Ecto neural progenitor cell (in vitro differentiated cells): ENCODE data around the gene EGFL7.

Experiments
- DNase-seq: peaks from one replicate; pipeline ENCODE4 v3.0.0-alpha.2; 2018; ENCODE audit warnings: low spot score

Gene EGFL7

GRCh38 chr9:136673088-136673974, 10.6 kb downstream of the EGFL7 start:
- DNase-seq = no peak

DNA sequence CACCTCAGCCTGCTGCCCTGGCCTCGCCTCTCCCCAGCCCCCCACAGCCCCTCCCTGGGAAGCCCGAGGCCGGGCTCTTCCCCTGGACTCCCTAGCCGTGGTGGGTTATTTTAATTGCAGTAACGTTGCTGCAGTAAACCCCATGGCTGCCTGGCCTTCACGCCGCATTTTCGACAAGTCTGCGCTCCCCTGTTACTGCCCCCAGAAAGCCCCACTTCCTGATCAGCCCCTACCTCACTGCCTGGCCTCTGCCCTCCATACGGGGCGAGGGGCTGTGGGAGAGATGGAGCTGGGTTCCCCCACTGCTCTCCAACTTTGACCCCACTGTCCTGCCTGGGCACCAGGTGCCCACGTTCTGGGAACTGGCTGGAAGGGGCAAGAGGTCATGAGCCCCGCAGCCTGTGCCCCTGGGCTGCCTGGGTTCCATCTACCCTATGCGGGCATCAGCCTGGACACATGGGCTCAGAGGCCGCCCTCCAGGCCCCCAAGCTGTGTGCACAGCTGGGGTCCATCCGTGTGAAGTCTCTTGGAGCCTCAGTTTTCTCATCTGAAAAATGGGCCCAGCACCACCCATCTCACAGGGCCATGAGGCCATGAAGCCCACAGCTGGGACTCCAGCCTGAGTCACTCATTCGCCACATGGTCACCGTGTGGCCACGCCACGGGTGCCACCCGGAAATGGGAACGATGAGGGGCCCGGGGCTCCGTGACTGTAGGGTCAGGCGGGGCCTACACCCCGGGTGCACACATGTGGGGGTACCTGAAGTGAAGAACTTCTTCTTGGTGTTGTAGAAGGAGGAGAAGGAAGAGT, 11.5 kb downstream of the EGFL7 start:
- DNase-seq = no peak

GRCh38 chr9:136674786-136675349, 12.2 kb downstream of the EGFL7 start:
- no peak for DNase-seq

- no peak for DNase-seq
Observed at GRCh38 chr9:136675477-136676296, 13.0 kb downstream of the EGFL7 start.

GRCh38 chr9:136676297-136676794, 13.6 kb downstream of the EGFL7 start:
- no peak for DNase-seq

DNA sequence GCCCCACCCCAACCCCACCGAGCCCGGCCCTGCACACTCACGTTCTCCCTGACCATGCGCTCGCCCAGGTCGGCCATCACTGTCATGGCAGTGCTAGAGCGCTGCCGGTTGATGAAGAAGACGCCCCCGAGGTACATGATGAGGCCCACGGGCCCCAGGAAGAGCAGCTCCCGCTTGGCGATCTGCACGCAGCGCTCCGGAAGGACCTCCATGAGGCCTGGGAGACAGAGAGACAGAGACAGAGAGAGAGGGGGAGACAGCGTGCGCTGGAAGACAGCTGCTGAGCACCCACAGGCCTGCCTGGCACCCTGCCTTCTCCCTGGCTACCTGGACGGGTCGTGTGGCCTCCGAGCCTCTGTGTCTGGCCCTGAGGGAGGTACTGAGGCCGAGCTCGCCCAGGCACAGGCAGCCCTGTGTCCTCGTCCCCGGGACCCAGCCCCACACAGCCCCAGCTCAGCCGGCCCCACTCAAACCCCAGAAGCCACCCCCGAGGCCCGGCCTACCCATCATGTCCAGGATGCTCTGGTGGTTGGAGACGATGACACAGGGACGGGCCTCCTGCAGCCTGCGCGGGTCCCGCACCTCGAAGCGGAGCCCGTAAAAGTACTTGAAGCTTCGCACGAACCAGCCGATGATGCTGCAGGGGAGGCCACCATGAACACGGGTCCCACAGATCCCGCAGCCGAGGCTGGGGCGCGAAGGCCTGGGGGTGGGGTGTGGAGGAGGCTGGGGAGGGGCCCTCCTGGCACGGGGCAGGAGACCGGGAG, 14.4 kb downstream of the EGFL7 start:
- no peak for DNase-seq

DNA sequence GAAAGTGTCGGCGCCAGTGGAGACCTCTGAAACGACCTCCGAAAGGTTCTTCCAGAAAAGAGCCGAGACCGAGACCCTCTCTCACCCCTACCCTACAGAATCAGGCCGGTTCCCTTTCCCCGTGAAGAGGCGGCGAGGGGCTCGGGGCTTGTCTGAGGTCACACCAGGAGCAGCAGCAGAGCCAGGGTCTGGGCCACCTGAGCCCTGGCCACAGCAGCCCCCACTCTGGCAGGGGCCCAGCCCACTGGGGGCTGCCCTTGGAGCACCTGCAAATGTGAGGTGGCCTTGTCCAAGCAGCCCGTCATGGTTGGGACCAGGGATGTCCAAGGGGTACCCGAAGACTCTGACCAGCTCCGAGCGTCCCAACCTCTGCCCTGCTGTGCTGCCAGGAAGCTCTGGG, 15.3 kb downstream of the EGFL7 start:
- no peak for DNase-seq

DNA sequence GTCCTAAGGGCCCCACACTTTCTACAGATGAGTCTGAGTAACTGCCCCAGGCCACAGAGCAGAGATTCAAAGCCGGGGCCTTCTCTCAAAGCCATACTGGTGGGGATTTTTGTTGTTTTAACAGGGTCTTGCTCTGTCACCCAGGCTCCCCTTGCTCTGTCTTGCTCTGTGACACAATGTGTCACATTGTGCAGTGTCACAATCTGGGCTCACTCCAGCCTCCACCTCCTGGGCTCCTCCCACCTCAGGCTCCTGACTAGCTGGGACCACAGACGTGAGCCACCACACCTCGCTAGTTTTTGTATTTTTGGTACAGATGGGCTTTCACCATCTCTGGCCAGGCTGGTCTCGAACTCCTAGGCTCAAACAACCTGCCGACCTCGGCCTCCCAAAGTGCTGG, 15.9 kb downstream of the EGFL7 start:
- no peak for DNase-seq

DNA sequence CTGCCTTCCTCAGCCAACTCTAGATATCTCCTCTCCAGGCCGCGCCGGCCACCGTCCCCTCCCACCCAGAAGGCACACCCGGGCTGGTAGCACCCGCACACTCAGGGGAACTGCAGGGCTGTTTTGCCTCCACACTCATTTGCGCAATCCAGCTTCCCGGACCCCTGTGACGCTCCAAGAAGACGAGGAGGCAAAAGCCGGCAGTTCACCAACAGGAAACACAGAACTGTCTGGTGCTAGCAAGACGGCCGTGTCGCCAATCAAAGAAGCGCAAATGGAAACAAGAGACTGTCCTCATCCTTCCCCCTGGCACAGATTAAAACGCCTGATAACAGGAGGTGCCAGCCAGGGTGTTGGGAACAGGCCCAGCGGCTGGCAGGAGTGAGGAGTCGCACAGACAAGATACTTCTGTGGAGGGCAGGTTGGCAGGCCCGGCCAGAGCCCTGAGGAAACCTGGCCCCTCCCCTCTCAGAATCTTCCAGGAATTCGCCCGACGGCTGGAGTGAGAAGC, 16.8 kb downstream of the EGFL7 start:
- DNase-seq = no peak

DNA sequence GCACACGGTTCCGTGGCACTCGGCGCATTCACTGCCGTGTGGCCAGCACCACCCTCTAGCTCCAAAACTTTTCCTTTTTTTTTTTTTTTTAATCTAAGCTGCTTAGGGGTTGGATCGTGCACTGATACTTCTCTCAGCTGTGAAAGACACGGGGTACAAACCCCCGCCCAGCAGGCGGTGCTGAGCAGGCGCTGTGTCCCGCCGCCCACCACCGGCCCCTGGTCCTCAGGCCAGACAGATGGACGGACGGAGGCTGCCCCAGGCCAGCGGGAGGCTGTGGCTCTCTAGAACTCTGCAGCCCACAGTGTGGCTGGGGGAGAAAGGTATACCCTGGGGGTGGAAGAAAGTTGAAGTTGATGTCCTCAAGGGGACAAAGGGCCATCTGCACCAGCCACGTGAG, 18.3 kb downstream of the EGFL7 start:
- DNase-seq = no peak

DNA sequence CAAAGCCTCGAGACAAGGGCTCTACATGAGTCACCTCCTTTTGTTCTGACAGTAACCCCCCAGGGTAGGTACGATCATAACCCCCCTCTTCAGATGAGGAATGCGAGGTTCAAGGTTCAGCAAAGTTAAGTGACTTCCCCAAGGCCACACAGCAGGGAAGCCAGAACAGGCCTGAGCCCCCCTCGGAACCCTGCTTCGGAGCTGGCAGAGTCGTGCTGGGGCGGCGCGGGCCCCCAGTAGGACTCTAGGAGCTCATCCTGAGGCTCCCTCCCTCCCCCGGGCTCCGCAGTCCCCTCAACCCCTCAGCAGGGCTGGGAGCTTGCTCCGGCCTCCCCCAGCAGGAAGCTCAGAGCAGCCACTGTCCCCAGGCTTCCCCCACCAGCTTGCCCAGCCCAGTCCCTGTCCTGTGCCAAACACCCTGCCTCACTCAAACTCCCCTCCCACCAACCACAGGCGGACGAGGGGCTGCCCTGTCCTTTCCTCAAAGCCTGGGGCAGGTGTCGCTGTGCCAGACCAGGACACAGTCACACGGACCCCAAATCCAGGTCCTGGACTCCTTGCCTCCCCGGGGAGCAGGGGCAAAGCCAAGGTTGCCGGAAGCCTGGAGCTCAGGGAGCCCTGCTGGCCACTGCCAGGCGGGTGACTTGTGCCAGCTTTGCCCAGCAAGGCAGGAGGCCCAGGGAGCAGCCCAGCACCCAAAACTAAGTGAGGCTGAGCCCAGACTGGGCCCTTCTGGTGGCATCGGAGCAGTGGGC, 19.4 kb downstream of the EGFL7 start:
- DNase-seq = no peak

GRCh38 chr9:136682710-136683109, 20.0 kb downstream of the EGFL7 start:
- no peak for DNase-seq

GRCh38 chr9:136683173-136683745, 20.5 kb downstream of the EGFL7 start:
- DNase-seq = no peak

GRCh38 chr9:136683755-136684154, 21.0 kb downstream of the EGFL7 start:
- DNase-seq = no peak

DNA sequence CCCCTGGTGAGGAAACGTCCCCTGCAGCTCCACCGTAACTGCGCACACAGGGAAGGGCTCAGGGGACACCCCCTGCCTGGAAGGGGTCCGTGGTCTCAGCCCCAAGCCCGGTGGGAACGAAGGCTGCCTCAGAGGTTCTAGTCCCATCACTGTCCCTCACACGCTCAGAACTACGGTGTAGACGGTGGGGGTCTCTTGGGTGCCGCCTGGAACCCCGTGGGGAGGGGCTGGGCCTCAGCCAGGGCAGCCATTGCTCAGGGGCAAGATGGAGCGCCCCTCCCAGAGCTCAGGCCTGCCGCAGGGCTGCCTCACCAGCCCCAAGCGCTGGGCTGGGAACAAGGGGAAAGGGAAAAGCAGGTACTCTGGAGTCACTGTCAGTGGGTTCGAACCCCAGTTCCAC, 21.6 kb downstream of the EGFL7 start:
- no peak for DNase-seq

DNA sequence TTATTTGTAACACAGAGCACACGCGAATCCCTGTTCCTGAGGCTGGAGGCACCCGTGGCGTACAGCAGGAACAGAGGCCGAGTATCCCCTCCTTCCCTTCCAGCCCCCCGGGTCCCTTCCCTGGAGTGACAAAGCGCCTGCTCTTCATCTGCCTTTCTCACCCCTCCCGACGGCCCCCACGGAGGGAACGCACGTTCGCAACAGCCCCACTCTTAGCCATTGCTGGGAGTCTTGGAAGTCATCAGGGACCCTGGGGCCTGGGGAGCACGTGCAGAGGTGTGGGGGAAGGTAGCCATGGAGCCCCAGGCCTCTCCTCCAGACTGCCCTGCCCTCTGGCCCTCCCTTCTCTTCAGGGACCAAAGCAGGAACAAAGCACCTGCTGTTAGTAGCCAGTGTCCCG, 22.1 kb downstream of the EGFL7 start:
- no peak for DNase-seq

DNA sequence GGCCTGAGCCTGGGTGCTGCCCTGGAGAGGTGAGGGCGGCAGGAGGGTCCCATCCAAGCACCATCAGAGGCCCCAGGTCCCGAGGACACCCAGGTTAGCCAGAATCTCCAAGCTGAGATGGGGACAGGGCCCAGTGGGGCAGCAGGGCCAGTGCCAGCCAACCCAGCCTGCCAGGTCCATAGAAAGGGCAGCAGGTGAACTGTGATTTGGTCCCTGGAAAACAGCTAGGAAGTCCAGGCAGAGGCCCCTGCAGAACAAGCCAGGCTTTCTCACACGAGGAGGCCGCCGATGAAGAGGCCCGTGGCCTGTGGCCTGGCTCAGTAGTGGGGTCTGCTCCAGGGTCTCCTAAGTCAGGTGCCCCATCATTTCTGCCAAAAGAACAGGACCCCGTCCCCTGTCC, 22.5 kb downstream of the EGFL7 start:
- DNase-seq = no peak

GRCh38 chr9:136685790-136686533, 23.2 kb downstream of the EGFL7 start:
- DNase-seq = no peak

GRCh38 chr9:136686534-136686793, 23.7 kb downstream of the EGFL7 start:
- DNase-seq = no peak
